HG02852 (cell line): Measurements from ENCODE around the gene NLRP3.
A peak's percentile ranks its signal among the peaks of the same experiment; 100 is the strongest.

Experiments used
- ATAC-seq: cut with Tn5 transposase; IDR thresholded peaks from one replicate; pipeline ENCODE4 v1.9.1; 2021; ENCODE audit warnings: mild to moderate bottlenecking, moderate library complexity; ENCODE audit not compliant: unreplicated experiment

NLRP3 gene

DNA sequence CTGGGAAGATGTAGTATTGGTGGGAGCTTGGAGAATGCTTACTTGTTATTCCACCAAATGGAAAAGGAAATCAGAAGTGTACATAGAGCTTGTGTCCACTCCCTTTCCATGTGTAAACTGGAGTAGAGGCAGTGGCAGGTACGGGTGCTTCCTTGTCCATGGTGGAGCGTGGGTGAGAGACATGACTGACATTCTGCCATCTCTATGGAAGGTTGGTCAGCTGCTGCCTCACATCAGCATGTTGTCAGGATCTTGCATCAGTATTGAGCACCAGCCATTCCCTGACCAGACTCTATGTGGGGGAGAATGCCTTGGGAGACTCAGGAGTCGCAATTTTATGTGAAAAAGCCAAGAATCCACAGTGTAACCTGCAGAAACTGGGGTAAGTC, 19.8 kb downstream of the NLRP3 start:
- ATAC-seq: no peak

DNA sequence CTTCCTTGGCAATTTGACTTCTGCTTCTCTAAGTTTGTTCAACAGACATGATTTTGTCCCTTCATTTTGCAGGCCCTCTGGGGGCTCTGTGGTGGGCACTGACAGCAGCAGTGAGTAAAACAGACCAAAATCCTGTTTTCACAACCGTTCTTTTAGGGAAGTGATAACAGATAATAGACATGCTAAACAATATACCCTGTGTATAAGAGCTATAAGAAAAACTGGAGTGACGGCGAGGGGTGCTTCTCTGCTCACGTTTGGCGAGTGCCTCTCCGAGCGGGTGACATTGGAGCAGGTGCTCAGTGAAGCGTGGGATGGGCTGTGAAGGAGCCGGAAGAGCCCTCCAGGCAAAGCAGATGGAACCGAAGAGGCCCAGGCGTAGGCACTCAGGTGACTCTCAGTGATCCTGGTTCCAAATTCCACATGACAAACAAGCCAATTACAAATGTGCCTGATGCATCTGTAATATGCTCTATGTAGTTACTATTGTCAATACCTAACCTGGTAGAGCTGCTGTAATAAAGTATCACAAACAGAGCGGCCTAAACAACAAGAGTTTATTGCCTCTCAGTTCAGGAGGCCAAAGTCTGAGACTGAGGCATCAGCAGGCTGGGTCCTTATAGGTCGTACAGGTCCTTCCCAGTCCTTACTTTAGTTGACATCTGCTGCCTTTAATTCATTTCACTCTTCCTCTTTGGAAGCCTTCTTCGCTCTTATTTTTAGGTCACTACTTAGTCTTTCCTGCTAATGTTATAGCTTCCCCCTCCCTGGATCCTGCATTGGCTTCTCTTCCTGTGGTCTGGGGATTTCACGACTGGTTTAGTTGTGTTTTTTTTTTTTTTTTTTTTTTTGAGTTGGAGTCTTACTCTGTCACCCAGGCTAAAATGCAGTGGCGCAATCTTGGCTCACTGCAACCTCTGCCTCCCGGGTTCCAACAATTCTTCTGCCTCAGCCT, 21.9 kb downstream of the NLRP3 start:
- ATAC-seq: no peak

DNA sequence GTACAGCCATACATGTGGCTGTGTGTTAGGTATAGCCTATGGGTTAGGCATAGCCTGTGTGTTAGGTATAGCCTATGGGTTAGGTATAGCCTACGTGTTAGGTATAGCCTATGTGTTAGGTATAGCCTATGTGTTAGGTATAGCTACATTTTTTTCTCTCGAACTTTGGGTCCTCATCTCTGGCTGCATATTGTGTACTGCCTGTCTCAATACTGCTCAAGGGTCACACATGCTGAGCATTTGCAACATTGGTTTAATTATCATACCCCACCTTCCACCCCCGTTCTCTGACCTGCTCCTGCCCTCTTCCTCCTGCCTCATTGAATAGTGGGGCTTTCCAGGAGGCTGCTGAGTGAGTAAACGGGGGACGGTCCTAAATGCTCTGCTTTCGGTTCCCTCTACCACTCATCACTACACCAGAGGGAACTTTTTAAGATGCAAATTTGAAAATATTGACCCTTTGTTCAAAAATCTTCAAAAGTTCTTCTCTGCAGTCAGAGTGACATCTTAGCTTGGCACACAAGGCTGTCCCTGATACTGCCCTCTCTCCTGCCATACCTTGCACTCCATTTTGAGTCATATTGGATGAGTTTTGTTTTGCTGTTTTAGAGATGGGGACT, 24.1 kb downstream of the NLRP3 start:
- peak; percentile 98 for ATAC-seq

DNA sequence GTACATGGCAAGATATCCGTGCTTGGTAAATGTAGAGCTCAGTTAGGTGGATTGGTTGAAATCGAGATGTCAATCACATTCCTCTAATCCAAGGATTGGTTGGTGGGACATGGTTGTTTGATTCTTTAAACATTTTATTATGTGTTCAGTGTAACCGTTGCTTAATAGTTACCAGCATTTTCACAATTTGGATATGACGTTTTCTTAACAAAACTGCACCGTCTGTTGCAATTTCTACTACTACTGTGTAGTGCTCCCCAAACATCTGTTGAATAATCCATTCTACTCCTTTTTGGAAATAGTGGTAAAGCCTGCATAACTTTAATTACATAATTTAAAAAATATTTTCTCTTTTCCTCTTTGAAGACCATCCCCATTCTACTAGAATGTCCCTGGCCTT, 25.6 kb downstream of the NLRP3 start:
- no peak for ATAC-seq

DNA sequence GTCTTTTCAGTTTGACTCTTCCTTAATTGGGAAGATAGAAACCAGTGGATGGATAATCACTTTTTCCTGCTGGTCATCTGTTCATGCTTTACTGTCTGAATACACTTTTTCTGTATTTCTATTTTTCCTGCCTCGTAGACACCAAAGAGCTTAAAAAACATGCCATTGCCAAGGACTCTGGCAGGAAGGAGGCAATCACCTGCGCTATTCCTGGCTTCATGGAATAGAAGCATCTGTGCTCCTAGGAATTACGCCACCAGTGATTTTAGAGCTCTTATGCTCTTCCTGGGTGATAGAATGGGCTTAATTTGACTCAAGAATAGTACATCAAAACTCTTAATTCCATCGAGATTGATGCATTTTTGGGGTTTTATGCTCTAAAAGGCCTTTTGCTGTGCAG, 26.2 kb downstream of the NLRP3 start:
- ATAC-seq: no peak

DNA sequence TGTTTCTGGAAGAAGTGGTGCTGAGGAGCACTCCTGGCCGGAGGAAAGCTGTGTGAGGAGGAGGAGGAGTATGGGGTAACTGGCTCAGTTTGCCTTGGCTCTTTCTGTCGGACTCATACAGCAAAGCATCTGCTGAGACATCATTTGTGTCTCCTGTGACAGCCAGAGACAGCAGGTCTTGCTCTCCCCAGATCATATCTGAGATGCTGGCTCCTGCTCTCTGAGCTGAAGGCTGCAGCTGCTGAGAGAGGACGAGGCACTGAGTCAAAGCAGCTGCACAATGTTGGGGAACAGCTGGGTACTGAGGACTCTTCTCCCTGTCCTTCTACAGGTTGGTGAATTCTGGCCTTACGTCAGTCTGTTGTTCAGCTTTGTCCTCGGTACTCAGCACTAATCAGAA, 27.7 kb downstream of the NLRP3 start:
- ATAC-seq: no peak

DNA sequence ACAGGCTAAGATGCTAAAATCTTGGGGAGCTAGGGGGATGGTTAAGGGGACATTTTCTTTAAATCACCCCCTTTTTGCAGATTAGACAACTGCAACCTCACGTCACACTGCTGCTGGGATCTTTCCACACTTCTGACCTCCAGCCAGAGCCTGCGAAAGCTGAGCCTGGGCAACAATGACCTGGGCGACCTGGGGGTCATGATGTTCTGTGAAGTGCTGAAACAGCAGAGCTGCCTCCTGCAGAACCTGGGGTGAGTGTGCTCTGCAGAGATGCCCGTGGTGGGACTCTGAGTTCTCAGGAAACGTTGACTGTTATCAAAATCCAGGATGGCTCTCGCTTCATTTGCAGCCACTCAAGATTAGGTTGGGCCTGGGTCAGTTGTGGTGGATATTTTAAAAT, 28.6 kb downstream of the NLRP3 start:
- ATAC-seq: no peak

DNA sequence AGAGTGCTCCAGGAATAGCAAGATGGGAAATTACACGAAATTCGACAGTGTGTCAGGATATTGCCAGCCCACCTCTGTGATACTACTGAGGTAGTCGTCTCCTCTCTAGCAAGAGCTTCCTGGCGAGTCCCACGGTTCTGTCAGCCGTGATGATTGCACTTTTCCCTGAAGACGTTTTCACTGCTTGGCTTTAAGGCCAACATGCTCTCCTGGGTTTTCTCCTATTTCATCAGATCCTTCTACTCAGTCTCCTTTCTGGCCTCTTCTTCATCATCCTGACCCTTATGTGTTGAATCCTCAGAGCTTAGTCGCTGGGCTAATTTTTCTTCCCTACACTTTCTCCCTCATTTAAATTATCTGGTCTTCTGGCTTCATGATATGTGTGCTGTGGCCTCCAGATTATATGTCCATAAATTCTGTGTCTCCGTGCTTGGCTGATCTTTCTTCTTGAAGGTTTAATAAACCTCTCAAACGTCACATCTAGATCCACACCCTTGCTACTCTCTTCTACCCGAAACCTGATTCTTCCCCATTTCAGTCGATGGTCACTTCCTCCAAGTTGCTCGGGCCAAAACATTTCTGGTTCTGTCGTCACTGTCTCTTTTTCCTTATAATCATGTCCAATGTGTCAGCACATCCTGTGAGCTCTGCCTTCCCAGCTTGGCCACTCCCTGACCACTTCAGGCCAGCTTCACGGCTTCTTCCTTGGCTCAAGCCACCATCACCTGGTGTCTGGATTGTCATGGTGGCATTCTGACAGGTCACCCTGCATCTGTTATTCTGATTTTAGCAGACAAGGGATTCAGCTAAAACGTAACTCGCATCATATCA, 29.8 kb downstream of the NLRP3 start:
- no peak for ATAC-seq

DNA sequence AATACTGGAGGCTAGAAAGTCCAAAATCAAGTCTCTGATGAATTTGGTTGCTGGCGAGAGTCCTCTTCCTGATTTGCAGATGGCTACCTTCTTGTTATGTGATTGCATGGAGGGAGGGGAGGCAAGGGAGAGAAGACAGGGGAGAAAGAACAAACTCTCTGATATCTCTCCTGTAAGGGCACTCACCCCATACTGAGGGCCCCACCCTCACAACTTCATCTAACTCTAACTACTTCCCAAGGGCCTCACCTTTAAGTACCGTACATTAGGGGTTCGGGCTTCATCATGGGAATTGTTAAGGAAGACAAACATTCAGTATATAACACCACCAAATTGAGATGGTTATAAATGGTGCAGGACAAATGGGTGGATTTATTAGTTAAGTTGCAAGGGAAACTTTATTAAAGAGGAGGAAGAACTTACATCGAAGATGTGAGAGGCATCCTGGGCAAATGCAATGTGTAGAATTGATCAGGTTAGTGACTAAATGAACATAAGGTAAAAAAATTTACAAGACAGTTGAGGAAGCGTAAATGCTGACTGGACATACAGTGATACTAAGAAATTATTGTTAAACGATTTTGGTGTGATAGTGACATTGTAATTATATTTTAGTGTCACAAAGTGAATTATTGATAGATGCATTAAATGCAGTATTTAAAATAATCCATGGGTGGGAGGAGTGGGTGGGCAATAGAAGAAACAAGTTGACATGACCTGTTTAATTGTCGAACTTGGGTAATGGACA, 31.4 kb downstream of the NLRP3 start:
- no peak for ATAC-seq

DNA sequence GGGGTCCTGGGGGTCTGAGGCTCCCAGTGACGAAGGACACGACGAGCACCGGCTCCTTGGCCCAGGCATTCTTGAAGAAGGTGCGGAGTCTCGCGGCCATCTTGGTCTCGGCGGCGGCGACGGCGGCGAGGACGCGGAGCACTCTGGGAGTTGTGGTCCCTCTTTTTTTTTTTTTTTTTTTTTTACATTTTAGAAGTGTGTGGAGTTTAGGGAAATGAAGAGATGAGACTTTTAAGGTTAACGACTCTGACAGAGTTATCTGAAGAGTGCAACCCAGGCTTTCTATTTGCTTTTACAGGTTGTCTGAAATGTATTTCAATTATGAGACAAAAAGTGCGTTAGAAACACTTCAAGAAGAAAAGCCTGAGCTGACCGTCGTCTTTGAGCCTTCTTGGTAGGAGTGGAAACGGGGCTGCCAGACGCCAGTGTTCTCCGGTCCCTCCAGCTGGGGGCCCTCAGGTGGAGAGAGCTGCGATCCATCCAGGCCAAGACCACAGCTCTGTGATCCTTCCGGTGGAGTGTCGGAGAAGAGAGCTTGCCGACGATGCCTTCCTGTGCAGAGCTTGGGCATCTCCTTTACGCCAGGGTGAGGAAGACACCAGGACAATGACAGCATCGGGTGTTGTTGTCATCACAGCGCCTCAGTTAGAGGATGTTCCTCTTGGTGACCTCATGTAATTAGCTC, 32.3 kb downstream of the NLRP3 start:
- ATAC-seq: no peak

DNA sequence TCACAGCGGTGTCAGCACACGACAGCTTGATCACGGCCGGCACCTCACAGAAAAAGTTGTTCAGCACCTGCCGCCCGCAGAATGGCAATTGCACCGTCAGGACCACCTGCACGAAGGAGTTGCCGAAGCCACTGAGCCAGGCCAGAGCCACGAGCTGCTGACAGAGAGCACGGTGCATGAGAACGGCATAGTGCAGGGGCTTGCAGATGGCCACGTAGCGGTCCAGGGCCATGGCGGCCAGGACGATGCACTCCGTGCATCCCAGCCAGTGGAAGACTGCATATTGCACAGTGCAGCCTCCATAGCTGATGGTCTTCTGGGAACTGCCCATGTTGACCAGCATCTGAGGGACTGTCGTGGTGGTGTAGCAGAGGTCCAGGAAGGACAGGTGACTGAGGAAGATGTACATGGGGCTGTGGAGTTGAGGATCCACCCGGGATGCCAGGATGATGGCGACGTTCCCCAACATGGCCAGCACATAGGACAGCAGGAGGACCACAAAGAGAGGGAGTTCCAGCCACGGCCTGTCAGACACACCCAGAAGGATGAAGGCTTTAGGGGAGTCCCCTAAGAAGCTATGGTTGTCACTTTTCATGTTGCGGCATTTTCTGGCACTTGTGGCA, 35.5 kb downstream of the NLRP3 start:
- ATAC-seq: no peak

DNA sequence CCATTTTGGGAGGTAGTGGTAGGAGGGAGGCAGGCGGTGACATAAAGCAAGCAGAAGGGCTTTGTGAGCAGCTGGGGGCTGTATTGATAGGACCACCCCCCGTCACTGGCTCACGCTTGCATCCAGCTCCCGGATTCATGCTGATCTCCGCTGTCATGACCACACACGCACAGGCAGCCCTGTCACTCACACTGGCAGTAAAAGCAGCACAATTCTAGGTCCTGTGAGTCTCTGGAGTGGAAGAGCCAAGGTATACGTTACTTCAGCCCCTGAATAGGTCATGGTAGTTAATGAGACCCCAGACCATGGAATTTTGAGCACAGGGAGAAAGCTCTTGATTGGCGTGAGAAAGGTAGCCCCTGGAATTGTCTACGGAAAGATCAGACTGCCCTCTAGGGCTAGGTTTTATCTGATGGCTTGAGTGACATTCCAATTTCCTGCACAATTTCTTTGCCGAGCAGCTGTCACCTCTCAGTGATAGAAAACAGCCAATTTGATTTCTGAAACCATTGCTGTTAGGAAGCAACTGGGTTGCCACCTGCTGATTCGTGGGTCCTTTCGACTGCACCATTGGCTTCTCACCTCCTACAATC, 36.6 kb downstream of the NLRP3 start:
- no peak for ATAC-seq

DNA sequence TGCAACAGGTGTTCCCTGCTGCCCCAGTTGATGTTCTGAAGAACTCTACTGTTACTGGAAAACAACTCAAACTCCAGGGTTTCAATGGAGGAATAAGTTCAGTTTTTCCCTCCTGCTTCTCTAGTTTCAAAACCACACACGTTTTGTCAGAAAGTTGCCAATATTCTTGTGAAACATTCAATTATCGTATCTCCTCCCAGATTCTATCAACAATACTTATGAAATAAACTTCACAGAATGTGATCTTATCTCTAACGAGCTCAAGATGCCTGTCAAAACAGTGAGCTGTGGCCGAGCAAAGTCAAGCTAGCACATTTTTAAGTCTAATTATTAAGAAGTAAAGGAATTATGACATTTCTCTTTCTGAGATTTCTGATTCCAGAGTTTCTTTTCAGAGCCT, 37.3 kb downstream of the NLRP3 start:
- ATAC-seq: no peak

DNA sequence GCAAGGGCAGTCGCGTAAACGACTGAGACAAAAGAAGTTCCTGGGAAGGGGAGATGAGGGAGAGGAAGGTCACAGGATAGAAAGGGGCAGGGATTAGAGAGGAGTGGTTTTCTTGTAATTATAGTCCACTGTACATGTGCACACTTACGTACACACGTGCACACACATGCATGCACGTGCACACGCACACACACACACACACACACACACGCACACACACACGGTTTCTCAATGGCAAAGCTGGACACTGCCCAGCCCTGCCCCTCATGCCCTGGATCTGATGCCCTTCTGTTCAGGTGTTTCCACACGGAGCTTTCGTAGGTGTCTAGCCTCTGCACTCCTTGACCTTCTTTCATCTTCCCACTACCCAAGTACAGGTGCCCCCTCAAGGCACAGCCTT, 38.0 kb downstream of the NLRP3 start:
- no peak for ATAC-seq

DNA sequence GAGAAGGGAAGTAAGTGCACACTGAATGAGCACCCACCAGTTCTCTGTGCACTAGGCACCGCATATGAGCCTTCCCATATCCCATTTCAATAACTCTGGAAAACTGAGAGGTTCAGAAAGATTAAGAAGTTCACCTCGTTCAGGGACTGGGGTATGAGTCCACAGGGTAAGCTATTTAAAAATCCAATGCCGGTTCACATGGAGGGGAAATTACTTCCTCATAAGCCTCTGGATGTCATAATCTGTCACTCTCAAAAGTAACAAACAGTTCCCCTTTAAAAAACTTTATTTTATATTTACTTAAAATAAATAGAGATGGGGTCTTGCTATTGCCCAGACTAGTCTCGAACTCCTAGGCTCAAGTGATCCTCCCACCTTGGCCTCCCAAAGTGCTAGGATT, 40.0 kb downstream of the NLRP3 start:
- ATAC-seq: no peak

DNA sequence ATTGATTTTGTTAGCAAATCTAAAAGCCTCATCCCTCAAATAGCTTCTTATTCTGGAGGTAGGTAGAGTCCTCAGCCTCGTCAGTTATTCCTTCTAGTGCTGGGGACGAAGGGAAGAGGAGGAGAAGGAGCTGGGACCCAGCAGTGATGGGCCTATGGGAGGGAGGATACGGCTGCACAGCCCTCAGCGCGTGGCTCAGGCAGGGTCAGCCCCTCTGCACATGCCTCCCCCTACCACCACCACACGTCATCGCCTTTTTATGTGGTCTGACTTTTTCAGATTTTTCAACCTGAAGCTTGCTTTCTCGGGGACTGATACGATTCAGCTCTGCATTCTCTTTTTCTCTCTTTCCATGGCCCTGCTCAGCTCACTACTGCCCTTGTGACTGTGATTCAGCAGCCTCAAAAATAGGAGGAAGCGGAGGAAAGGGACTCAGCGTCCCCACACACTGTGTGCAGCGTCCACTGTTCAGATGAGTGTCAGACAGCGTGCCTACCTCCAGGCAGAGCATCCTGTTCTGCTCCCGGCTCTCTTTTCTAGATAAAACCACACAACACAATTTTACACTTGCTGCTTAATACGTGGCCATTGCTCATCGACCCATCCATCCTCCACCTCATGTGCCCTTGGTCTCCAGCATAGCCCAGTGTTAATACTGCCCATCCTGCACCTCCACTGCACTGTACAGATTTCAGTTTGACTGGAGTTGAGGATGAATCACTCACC, 41.1 kb downstream of the NLRP3 start:
- ATAC-seq: no peak

DNA sequence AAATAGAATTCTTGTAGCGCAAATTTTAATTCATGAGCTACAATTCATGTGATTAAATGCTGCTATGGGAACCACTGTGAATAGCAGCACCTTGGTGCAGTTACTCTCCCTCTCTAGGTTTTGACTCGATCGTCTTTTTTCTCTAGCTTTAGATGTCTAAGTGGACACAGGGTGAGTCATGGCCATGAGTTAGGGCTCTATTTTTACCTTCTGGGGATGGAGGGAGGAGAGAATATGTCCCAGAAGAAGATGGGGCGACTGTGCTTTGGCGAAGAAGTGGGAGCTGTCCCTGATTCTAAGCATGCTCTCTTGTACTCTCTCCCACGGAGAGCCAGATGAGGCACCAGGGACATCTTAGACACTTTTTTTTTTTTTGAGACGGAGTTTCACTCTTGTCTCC, 43.5 kb downstream of the NLRP3 start:
- no peak for ATAC-seq

DNA sequence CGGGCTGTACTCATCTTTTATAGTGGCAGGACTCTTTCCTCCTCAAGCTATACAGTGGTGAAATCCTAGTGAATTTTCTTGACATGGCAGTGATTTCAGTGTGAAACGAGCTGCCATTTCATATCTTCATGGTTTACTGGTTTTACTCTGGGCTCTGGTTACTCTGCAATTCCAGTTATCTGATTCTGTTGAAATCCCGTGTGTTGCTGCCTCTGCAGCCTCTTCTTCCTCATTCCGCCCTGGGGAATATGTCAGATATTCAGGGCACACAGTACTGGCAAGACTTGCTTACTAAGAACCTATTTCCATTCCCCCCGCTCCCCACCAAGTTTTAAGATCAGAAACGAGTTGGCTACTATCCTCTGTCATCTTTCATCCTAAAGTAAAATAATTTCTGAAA, 49.8 kb downstream of the NLRP3 start:
- no peak for ATAC-seq

DNA sequence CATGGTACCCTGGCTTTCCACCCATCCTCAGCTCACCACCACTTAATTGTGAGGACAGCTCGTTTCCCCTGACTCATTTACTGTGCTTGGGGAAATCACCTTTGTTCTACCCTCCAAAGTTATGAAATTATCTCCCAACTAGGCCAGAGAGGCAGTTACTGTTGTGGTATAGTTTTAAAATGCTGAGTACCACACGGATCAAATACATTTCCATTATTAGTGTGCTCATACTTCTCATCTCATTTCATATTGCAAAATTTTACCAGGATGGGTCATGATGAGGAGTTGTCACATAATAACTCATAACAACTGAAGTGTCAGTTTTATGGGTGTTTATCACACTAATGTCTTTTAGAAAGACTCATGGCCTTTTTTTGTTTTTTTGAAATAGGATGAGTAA, 51.2 kb downstream of the NLRP3 start:
- ATAC-seq: no peak
